GM18873 (cell line): ENCODE measurements around the gene INVS.
"Not testable (repeated sequence)": the region's sequence is repeated elsewhere in the genome, so short reads cannot be mapped to it uniquely, and the experiment has no call there.

Source experiments
- ATAC-seq: cut with Tn5 transposase; IDR thresholded peaks from one replicate; pipeline ENCODE4 v1.9.1; 2021; ENCODE audit warnings: mild to moderate bottlenecking, moderate library complexity, moderate number of reproducible peaks; ENCODE audit not compliant: unreplicated experiment, low FRiP score

The INVS gene

DNA sequence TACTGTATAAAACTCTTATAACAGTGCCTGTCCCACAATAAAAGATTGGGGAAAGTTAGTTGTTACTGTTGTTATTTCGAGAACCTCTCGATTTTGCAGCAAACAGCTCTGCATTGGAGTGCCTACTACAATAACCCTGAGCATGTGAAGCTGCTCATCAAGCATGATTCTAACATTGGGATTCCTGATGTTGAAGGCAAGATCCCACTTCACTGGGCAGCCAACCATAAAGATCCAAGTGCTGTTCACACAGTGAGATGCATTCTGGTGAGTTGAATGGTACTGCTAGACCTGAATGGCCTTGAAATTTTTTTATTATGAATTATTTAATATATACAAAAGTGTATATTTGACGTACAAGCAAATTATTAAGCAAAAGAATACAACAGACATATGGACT is 130.5 kb downstream of the INVS start:
- ATAC-seq, result no peak

DNA sequence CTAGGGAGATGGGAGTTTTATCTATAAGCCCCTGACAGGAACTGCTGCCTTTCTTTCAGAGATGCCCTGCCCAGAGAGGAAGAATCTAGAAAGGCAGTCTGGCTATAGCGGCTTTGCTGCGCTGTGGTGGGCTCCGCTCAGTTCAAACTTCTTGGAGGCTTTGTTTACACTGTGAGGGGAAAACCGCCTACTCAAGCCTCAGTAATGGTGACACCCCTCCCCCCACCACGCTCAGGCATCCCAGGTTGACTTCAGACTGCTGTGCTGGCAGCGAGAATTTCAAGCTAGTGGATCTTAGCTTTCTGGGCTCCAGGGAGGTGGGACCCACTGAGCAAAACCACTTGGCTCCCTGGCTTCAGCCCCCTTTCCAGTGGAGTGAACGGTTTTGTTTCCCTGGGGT is 137.9 kb downstream of the INVS start:
- ATAC-seq, result not testable (repeated sequence)

DNA sequence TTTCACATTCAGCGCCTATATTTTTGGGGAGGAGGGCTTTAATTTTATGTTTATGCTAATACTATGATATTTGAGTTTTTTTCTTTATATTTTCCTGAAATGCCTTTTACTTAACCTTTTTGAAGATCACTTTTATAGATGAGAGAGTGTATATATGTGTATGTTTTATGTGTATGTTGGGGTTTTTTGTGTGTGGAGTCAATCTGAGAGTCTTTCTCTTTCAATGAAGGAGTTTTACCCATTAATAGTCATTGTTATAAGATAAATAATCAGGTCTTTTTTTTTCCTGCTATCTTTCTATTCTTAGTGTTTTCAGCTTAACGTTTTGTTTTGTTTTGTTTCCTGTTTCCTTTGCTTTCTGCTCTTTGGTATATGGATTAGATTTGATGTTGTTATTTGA is 141.5 kb downstream of the INVS start:
- no peak for ATAC-seq

DNA sequence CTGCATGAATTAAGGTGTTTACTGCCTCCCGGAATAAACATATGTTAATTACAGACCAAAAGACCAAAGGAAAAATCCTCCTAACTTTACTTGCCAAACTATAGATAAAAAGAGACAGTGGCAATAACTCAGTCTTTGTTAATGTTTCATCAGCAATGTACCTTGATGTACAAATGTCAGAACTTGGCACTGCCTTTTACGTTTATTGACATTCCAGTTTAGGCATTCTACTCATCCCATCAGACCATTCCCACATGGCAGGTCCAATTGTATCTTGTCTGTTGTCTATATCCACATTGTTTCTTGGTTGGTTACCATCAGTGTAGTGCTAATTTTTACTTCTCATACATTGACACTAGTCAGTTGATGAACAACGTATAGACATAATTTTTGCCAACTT is 168.2 kb downstream of the INVS start:
- ATAC-seq, result no peak

DNA sequence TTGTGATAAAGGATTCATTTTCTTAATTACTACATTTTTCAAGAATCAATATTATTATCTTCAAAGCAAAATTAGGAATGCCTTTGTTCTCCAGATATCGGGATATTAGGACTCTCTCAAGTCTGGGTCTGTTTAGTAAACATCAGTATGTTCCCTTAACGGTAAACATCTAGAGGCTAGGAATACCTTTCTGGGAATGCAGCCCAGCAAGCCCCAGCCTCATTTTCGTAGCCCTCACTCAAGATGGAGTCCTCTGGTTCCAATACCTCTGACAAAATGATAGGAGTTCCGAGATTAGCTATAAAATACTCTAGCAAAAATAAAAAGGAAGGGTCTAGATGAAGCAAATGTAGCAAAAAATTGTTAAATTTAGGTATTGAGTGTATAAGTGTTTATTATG is 169.2 kb downstream of the INVS start:
- ATAC-seq, result no peak

DNA sequence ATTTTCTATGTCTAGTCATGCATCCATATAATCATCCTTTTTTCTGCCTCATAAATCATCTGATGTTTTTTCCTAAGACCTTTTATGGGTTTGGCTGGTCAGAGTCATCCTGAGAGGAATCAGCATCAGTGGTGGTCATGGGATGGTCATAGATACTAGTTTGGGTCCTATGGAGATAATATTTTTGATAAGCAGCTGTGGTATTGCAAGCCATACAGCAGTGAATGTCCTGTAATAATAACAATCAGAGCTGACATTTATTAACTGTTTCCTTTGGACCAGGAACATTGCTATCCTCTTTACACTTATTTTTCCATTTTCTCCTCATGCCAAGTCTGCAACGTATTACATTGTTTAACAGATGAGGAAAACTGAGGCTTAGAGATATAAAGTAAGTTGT is 170.6 kb downstream of the INVS start:
- ATAC-seq, result no peak

DNA sequence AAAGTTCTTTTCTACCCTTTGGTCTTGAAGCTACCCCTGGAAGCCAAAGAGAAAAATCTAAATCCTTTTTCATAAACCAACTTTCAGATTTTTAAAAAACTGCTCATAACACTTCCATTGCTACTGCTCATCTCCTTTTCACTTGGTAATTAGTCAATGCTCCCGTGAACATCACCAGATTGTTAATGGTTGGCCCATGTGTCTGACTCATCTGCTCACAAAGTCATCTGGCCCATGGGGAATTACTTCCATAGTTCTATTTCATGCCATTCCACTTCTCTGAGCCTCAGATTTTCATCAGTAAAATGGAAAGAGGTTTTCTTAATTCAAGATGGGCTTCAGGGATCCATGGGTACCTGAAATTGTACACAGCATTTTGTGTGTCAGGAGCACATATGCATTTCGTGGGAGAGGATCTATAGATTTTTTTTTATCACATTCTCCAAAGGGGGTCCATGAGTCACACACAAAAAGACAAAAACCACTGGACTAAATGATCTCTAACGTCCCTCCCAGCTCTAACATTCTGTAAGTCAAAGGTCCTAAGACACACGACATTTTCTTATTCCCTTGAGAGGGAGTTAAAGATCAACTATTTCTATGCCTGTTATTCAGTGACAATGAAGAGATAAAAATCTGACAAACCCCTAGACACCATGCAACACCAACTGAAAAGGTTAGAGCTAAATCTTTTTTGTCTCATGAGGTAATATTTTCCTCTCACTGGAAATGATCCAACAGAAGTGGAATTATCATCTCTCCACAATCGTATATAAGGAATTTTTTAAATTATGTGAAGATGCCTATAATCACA is 178.3 kb downstream of the INVS start:
- no peak for ATAC-seq

DNA sequence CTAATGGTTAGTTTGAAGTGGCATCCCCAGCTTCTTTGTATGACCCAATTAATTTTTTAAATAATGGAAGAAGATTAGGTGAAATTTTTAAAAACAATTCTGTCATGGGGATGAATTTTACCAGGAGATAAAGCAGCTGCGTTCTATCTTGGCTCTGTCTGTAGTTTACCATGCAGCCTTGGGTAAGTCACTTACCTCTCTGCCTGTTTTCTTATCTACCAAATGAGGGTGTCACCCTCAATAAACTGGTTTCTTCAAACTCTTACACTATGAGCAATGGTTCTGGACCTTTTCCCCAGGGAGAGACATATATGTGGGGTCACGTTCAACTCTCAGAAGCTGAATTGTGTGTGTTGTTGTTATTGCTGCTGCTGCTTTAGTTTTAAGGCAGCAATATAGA is 182.0 kb downstream of the INVS start:
- ATAC-seq, result no peak

DNA sequence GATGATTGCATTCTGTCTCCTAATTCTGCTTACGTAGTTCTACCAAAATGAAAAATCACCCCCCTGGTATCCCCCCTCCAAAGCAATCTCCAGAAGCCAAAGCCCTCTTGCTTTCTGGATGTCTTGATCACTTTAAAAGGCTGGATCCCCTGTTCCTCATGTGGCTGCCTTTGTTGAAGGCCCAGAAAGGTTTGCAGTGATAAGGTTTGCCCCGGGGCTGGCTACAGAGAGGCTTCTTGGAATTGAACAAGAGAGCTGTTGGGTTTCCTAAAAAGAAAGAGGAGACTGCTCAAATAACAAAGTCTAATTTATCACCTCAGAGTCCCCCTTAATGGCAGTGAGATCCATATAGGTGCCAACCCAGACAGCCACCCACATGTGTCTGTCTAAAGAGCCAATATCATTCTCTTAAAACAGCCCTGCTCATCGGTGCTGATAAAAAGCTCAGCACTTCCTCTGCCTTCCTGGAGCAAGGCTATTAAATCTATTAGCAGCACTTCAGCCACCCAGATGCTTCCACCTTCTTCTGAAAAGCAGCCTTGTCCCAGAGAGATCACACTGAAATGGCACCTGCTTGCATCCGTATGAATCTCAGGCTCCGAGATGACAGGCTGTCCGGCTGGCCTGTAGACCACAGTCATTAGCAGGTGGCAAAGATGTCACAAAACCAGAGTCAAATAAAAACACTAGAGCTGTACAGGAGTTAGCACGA is 182.8 kb downstream of the INVS start:
- no peak for ATAC-seq

DNA sequence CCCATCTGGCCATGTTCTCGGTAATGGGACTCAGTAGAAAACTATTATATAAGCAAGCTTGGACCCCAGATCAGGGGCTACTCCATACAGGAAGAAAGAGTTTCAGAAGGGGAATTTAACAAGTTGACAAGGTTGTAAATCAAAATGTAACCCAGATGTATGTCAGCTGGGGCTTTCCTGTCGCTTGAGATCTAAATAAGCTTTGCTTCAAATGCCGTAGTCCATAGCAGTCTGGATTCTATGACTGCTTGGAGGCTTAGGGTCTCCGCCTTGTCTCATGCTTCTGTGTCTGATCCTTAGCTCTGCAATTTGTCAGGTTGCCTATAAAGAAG is 183.3 kb downstream of the INVS start:
- ATAC-seq, result no peak

DNA sequence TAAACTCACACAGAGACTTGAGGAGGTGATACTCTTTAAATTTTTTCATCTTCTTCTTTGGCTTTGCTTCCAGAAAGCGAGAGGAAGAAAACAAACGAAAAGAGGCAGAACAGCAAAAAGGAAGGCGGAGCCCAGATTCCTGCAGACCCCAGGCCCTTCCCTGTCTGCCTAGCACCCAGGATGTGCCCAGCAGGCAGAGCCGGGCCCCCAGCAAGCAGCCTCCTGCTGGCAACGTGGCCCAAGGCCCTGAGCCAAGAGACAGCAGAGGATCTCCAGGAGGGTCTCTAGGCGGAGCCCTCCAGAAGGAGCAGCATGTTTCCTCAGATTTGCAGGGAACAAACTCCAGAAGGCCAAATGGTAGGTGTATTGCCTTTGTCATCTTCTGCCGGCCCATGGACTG is 185.2 kb downstream of the INVS start:
- ATAC-seq, result no peak

DNA sequence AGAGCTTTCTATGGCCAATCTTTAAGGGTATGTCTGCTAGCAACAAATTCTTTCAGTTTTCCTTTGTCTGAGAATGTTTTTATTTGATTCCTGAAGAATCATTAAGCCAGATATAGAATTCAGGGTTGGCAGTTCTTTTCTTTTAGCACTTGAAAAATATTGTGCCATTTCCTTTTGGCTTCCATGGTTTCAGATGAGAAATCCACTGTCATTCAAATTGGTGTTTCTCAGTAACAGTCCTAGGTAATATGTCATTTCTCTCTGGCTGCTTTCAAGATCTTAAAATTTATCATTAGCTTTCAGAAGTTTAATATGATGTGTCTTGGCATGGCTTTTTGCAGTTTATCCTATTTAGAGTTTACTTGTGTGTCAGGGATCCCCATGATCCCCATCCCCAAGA is 186.0 kb downstream of the INVS start:
- no peak for ATAC-seq

DNA sequence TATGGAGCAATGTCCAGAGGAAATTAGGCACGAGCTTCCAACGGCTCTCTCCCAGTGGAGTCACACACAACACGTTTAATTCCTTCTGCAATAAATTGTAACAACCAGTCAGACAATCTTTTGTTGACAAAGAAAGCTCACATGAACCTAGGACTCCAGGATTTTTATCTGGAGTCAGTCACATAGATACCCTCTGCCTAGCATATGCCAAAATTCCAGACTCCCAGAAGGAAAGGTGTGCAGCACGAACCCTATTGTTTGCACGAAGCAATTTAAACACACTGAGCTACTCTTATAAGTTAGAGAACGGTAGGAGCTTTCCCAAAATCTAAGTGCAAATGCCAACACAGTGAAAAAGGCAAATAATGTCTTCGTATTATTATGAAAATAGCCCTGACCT is 186.6 kb downstream of the INVS start:
- ATAC-seq, result no peak

DNA sequence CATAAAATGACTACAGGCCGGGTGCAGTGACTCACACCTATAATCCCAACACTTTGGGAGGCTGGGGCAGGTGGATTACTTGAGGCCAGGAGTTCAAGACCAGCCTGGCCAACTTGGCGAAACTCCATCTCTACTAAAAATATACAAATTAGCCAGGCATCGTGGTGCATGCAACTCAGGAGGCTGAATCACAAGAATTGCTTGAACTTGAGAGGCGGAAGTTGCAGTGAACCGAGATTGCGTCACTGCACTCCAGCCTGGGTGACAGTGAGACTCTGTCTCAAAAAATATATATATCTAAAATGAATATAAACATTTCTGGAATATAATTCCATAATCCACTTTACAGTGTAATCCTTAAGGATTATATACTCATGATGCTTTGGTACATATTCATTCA is 187.2 kb downstream of the INVS start:
- ATAC-seq, result no peak

DNA sequence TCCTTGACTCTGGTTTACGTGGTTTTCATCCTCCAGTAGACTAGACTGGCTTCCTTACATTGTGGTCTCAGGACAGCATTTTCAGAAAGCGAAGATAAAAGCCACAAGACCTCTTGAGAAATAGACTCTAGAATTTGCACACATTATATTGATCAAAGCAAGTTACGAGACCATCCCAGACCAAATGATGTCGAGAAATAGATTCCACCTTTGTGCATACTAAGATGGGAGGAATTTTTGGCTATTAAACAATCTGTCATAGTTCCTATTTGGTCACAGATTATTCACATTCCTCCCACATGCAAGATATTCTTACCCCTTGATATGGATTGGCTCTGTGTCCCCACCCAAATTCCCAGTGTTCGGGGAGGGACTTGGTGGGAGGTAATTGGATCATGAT is 188.1 kb downstream of the INVS start:
- no peak for ATAC-seq

DNA sequence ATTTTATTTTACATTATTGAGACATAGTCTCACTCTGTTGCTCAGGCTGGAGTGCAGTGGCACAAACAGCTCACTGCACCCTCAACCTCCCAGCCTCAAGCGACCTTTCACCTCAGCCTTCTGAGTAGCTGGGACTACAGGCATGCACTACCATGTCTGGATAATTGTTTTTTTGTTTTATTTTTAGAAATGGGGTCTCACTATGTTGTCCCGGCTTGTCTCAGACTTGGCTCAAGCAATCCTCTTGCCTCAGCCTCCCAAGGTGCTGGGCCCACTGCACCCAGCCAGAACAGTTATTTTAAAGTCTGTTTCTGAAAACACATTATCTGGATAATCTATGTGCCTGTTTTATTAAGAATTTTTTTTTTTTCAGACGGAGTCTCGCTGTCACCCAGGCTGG is 191.7 kb downstream of the INVS start:
- no peak for ATAC-seq

DNA sequence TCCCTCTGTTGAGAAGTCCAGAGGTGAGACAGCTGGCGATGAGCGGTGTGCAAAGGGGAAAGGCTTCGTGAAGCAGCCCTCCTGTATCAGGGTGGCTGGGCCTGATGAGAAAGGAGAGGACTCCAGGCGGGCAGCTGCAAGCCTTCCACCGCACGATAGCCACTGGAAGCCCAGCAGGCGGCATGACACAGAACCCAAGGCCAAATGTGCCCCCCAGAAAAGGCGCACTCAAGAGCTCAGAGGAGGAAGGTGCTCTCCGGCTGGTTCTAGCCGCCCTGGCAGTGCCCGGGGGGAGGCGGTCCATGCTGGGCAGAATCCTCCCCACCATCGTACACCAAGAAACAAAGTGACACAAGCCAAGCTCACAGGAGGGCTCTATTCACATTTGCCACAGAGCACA is 193.4 kb downstream of the INVS start:
- no peak for ATAC-seq

DNA sequence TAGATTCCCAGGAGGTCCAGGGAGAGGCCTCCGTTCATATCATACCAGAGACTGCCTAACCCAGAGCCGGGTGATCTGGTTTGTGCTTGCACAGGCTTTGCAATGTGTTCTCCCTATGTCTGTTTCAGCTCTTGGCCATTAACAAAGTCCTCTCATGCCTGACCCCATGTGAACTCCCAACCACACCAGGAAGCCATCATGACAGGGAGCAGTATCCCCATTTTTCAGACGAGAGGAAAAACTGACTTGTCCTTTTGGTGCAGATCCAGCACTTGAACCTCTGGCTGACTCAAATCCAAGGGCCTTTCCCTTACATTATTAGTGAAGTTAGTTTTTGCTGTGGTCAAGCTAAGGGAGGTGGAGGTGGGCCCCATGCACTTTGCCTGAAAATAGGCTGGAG is 195.3 kb downstream of the INVS start:
- no peak for ATAC-seq

DNA sequence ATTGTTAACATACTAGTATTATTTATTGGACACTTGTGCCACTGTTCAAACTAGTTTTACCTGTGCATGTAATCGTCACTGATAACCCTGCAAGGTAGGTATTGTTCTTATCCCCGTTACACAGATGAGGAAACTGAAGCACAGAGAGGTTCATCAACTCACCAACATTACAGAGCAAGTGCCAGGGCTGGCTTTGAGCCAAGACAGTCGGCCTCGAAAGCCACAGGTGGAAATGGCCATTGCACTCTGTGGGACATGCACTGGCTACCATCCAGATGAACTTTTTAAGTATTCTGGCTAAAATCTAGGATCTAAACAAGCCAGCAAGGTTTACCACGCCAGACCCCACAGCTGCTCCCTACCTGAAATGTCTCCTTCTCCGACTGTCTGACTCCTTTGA is 195.8 kb downstream of the INVS start:
- no peak for ATAC-seq

DNA sequence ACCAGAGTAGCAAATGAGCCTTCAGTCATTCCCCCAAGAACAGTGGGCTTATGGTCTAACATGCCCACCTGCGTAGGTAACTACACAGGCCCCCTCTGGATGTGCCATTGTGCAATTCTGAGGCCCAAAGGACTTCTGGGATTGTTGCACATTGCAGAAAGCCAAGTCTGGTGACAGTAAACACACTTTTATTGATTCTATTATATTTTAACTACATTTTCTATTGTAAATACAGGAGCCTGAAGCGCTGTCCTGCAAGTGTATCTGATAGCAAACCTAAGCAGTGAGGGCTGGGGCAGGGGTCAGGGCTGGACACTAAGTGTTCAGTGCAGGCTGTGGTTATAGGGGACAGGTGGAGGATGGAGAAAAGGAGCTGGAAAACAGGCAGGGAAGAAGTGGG is 196.2 kb downstream of the INVS start:
- no peak for ATAC-seq

DNA sequence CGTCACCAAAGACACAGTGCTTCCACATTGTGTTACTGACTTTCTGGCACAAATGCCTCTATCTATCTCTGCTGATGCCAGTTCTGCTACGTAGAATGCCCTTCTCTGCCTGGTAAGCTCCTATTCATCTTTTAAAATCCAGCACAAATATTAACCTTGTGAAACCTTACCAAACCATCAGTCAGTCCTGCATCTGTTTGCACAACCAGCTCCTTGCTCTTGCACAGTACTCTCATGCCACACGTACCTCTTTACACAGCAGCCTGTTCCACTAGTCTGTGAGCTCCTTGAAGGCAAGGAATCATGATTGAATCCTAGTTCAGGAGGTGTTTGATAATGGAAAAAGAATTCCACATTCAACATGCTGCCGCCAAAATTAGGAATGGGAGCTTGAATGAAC is 197.4 kb downstream of the INVS start:
- no peak for ATAC-seq

DNA sequence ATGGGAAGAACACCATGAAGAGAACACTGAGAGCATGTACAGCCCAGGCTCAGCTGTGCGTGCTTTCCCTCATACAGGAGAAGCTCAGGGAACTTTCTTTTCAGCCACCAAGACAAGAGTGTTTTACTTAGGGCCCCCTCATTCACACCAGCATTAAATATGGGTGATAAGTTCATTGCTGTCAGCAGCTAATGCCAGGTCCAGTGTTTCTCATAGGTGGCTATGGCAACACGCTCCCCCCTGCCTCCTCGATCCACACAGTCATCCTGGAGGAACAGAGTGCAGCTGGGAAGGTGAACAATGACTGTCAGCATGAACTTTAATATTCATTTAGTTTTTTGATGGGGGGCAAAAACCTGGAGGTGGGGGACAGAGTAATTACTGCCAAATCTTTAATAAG is 199.3 kb downstream of the INVS start:
- ATAC-seq, result no peak
